Common myeloid progenitor, CD34-positive (primary cell): Measurements from ENCODE around the gene TRIOBP.

Experiments
- CTCF ChIA-PET: fragments of 350-600 bp; sonication (Branson Sonifier 250); formaldehyde crosslinking; loops from one replicate; lab custom pipeline; 2021; ENCODE audit warnings: antibody characterized with exemption; lab: Charles Lee
- POLR2A ChIA-PET: fragments of 350-600 bp; sonication (Branson Sonifier 250); formaldehyde crosslinking; loops from one replicate; lab custom pipeline; 2021; ENCODE audit warnings: antibody characterized with exemption; lab: Charles Lee
- DNase-seq, 3 donors: peaks; one replicate each; pipeline versions ENCODE4 v3.0.0 to v3.0.0-alpha.2; 2013
- H3K27ac ChIP-seq, 2 experiments: 1 replicate in 1 of 2; 2 replicates in 1 of 2; pipeline ENCODE4 v1.7.0; 2013; ENCODE audit warnings: inconsistent platforms in 2 of 2, low read length in 2 of 2, mild to moderate bottlenecking in 2 of 2, low read depth in 1 of 2, moderate library complexity in 1 of 2; ENCODE audit not compliant: severe bottlenecking in 2 of 2, insufficient read depth in 1 of 2, poor library complexity in 1 of 2
- H3K27me3 ChIP-seq, 5 experiments: replicated peaks in 2 of 5; 1 replicate in 3 of 5; 2 replicates in 2 of 5; pipeline versions ENCODE4 v1.6.1 to v1.7.0; 2013; ENCODE audit warnings: low read length in 4 of 5, mild to moderate bottlenecking in 2 of 5, moderate library complexity in 2 of 5, inconsistent platforms in 1 of 5; ENCODE audit not compliant: insufficient read depth in 5 of 5, control insufficient read depth in 4 of 5
- H3K36me3 ChIP-seq, 4 experiments: 1 replicate in 2 of 4; 2 replicates in 2 of 4; pipeline versions ENCODE4 v1.6.1 to v1.7.0; 2013; ENCODE audit warnings: low read length in 3 of 4, control low read depth in 1 of 4, mild to moderate bottlenecking in 1 of 4; ENCODE audit not compliant: control insufficient read depth in 4 of 4, insufficient read depth in 4 of 4
- H3K4me1 ChIP-seq, 4 experiments: 1 replicate in 3 of 4; 2 replicates in 1 of 4; pipeline versions ENCODE4 v1.6.1 to v1.7.1; 2013; ENCODE audit warnings: low read length in 3 of 4, mild to moderate bottlenecking in 3 of 4, control low read depth in 1 of 4, inconsistent platforms in 1 of 4, moderate library complexity in 1 of 4; ENCODE audit not compliant: control insufficient read depth in 4 of 4, insufficient read depth in 4 of 4; ENCODE audit errors: control extremely low read depth in 1 of 4
- H3K4me3 ChIP-seq, 7 experiments: 1 replicate in 4 of 7; 2 replicates in 3 of 7; pipeline versions ENCODE4 v1.5.1 to v1.7.0; 2013; ENCODE audit warnings: mild to moderate bottlenecking in 7 of 7, low read length in 6 of 7, moderate library complexity in 6 of 7, inconsistent platforms in 2 of 7, low read depth in 2 of 7, control low read depth in 1 of 7; ENCODE audit not compliant: insufficient read depth in 4 of 7, control insufficient read depth in 1 of 7; ENCODE audit errors: extremely low read depth in 1 of 7
- H3K9me3 ChIP-seq, 5 experiments: 1 replicate in 4 of 5; 2 replicates in 1 of 5; pipeline versions ENCODE4 v1.6.1 to v1.7.1; 2013; ENCODE audit warnings: low read length in 4 of 5, mild to moderate bottlenecking in 2 of 5, inconsistent platforms in 1 of 5, low read depth in 1 of 5, moderate library complexity in 1 of 5; ENCODE audit not compliant: control insufficient read depth in 4 of 5, insufficient read depth in 2 of 5; ENCODE audit errors: control extremely low read depth in 1 of 5
- WGBS: methylation state at CpG from one replicate; pipeline ENCODE4 v1.1.5; 2013; ENCODE audit not compliant: insufficient coverage; 5-methylcytosine and 5-hydroxymethylcytosine counted together

Gene TRIOBP

DNA sequence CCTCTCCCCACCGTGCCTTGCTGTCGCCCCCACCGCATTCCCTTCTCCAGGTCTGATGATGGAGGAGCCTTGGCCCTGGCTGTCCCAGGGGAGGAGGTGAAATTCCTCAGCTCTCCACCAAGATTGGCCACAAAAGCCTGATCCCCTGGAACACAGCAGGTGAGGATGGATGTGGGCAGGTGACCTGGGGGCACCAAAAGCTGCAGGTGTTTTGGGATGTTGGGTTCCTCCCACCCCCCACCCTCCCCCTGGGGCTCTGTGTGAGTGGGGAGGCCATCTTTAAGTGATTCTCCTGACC, 639 bp downstream of the TRIOBP start:
- H3K9me3 ChIP-seq: no peaks in the 10 kb centered on the region
- WGBS: 74% methylated on average over 3 of the region's 3 CpGs
- no peak for DNase-seq
- H3K27ac ChIP-seq: no peak overlapping the region
- H3K4me1 ChIP-seq: peaks cover 0 to 22% (median 7%) of the 10 kb centered on the region in 4 experiments
- POLR2A ChIA-PET: interaction anchor here (1.1 kb wide), 1 partner anchor 36 kb away, joined by 3 read pairs; no protein-coding TSS in a partner anchor
- H3K27me3 ChIP-seq: no peaks in the 10 kb centered on the region
- H3K4me3 ChIP-seq: no peak overlapping the region
- H3K36me3 ChIP-seq: peaks cover 0 to 15% (median 13%) of the 10 kb centered on the region in 4 experiments
- CTCF ChIA-PET: interaction anchor here (0.8 to 2.4 kb wide), 3 partner anchors 10 to 36 kb away, joined by 3 to 18 read pairs (median 4); no protein-coding TSS in a partner anchor

DNA sequence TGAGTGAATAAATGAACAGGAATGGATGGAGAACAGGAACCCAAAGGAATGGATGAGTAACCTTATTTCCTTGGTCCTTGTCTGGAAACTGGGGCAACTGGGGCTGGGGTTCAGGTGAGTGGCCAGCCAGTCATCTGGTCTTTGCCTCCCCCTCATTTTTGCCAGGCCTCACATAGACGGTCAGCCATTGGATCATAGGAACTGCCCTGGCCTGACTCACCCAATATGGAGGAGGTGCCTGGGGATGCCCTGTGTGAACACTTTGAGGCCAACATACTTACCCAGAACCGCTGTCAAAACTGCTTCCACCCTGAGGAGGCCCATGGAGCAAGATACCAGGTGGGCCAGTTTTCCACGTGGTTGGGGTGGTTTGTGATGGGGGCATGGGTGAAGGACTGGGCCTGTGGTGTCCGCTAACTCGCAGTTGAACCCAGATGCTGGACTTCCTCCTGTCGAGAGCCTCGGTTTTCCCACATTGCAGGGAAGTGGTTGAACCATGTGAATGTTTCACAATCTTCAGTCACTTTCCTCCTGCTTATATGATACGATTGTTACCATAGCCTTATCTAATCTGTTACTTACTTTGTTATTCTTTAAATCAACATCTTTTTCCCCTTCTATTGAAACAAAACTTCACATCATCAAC, 4.4 kb downstream of the TRIOBP start:
- no peak overlapping the region for H3K4me3 ChIP-seq
- ChIA-PET CTCF (no interaction called here), POLR2A (no interaction called here)
- DNase-seq: no peak
- WGBS: 55% methylated on average over 6 of the region's 8 CpGs
- H3K36me3 ChIP-seq: peaks cover 0 to 2% (median 0%) of the 10 kb centered on the region in 4 experiments
- no peak overlapping the region for H3K27ac ChIP-seq
- no peaks in the 10 kb centered on the region for H3K27me3 ChIP-seq
- no peaks in the 10 kb centered on the region for H3K9me3 ChIP-seq
- H3K4me1 ChIP-seq: peaks cover 0 to 18% (median 4%) of the 10 kb centered on the region in 4 experiments

DNA sequence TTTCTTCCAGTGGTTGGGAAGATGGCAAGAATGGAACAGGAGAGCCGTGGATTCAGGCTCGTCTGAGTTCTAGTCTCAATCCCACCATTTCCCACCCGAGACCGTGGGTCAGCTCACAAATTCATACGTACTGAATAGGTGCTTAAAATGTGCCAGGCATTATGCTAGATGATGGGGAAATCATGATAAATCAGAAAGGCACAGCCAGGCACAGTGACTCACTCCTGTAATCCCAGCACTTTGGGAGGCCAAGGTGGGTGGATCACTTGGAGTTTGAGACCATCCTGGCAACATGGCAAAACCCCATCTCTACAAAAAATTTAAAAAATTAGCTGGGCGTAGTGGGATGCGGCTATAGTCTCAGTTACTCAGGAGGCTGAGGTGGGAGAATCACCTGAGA, 7.1 kb downstream of the TRIOBP start:
- 100% methylated on average over 2 of the region's 7 CpGs for whole genome bisulfite sequencing
- Histone ChIP-seq H3K4me1 (peaks cover 0 to 10% (median 5%) of the 10 kb centered on the region in 4 experiments), H3K27me3 (no peaks in the 10 kb centered on the region), H3K4me3 (no peak overlapping the region), H3K36me3 (peaks cover 0 to 2% (median 0%) of the 10 kb centered on the region in 4 experiments), H3K9me3 (no peaks in the 10 kb centered on the region), H3K27ac (no peak overlapping the region)
- ChIA-PET CTCF (interaction anchor here (1.1 kb wide), 2 partner anchors 24 to 70 kb away, joined by 3 read pairs; no protein-coding TSS in a partner anchor), POLR2A (no interaction called here)
- DNase-seq: no peak

DNA sequence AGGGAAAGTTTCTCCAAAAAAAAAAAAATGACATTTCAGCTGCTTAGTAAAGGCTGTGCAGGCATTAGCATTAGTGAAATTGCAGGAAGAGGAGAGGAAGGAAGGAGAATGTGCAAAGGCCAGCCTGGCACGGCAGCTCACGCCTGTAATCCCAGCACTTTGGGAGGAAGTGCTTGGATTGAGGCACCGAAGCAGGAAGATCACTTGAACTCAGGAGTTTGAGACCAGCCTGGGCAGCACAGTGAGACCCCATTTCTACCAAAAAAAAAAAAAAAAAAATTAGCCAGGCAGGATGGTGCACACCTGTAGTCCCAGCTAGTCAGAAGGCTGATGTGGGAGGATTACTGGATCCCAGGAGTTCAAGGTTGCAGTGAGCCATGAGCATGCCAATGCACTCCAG, 7.8 kb downstream of the TRIOBP start:
- Histone ChIP-seq H3K27ac (no peak overlapping the region), H3K36me3 (peaks cover 0 to 2% (median 0%) of the 10 kb centered on the region in 4 experiments), H3K4me3 (no peak overlapping the region), H3K9me3 (no peaks in the 10 kb centered on the region), H3K27me3 (no peaks in the 10 kb centered on the region), H3K4me1 (peaks cover 0 to 10% (median 5%) of the 10 kb centered on the region in 4 experiments)
- ChIA-PET CTCF (interaction anchor here (1.1 to 1.4 kb wide), 2 partner anchors 23 to 50 kb away, joined by 3 read pairs; no protein-coding TSS in a partner anchor), POLR2A (no interaction called here)
- DNase-seq: no peak
- 43% methylated on average over 3 of the region's 3 CpGs for WGBS

DNA sequence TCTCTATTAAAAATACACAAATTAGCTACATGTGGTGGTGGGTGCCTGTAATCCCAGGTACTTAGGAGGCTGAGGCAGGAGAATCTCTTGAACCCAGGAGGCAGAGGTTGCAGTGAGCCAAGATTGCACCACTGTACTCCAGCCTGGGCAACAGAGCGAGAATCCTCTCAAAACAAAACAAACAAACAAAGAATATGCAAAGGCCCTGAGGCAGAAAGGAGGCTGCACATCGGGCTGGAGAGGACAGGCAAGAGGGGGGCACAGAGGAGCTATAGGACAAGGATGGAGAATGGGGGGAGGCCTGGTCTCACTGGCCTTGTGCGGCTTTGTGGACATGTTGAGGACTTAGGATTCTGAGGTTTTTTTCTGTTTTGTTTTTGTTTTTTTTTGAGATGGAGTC, 8.4 kb downstream of the TRIOBP start:
- no peak for DNase-seq
- H3K36me3 ChIP-seq: peaks cover 0 to 2% (median 0%) of the 10 kb centered on the region in 4 experiments
- POLR2A ChIA-PET: no interaction called here
- no peak overlapping the region for H3K27ac ChIP-seq
- peaks cover 0 to 10% (median 5%) of the 10 kb centered on the region in 4 experiments for H3K4me1 ChIP-seq
- CTCF ChIA-PET: interaction anchor here (0.8 to 1.4 kb wide), 3 partner anchors 22 to 51 kb away, joined by 3 read pairs; no protein-coding TSS in a partner anchor
- H3K4me3 ChIP-seq: no peak overlapping the region
- H3K27me3 ChIP-seq: no peaks in the 10 kb centered on the region
- no peaks in the 10 kb centered on the region for H3K9me3 ChIP-seq
- 95% methylated on average over 2 of the region's 3 CpGs for WGBS

DNA sequence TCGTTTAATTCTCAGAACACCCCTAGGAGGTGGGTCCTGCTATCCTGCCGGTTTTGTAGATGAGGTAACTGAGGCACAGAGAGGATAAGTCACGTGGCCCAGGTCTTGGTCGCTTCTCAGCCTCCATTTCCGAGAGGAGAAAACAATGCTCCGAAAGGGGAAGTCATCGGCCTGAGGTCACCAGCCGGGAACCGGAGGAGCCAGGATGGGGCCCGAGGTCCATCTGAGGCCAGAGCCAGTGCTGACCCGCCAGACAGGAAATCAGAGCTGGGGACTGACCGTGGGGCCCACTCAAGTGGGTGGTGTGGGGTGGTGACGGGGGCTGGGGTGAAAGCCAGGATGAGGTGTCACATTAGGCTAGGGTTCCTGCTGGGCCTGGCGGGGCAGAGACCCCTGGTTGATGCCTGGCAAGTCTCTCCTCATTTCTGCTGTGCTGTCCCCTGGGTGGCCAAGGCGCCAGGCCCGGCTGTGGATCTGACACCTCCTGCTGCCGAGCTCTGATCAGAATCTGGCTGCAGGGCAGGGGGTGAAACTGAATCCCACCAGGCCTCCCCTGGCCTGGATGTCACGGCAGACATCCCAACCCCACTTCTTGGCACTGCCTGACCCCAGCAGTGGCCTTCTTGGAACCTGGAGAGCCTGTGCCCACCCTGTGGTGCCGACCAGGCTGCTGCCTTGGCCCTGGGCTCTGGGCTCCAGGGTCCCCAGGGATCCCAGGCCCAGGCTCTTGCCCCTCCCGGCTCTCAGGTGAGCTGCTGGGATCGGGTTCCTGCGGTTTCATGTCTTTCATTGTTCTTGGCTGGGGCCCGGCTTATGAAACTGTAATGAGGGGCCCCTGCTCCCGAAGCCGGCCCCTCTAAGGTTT, 12.0 kb downstream of the TRIOBP start:
- DNase-seq: no peak
- no peak overlapping the region for H3K4me3 ChIP-seq
- ChIA-PET CTCF (interaction anchor here (1.2 kb wide), 2 partner anchors 25 to 28 kb away, joined by 3 to 4 read pairs; no protein-coding TSS in a partner anchor), POLR2A (no interaction called here)
- no peaks in the 10 kb centered on the region for H3K36me3 ChIP-seq
- peaks cover 0 to 5% (median 2%) of the 10 kb centered on the region in 4 experiments for H3K4me1 ChIP-seq
- 68% methylated on average over 24 of the region's 25 CpGs for WGBS
- no peaks in the 10 kb centered on the region for H3K27me3 ChIP-seq
- no peak overlapping the region for H3K27ac ChIP-seq
- no peaks in the 10 kb centered on the region for H3K9me3 ChIP-seq

DNA sequence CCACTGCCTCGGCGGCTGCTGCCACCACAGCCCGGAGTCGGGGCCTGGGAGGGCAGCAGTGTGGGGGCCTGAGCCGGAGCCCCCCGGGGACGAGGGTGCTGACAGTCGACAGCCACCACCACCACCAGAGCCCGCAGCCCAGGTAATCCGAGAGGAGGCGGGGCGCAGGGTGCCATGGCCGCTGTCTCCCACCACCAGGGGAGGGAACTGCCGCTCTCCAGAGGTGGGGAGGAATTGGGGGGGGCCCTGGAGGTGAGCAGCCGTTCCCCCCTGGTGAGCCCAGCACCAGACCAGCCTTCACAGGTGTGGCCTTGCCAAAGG, 12.6 kb downstream of the TRIOBP start:
- ChIA-PET CTCF (interaction anchor here (1.2 kb wide), 1 partner anchor 24 kb away, joined by 4 read pairs; no protein-coding TSS in a partner anchor), POLR2A (no interaction called here)
- no peaks in the 10 kb centered on the region for H3K27me3 ChIP-seq
- no peak for DNase-seq
- H3K36me3 ChIP-seq: no peaks in the 10 kb centered on the region
- H3K4me1 ChIP-seq: peaks cover 0 to 5% (median 2%) of the 10 kb centered on the region in 4 experiments
- H3K27ac ChIP-seq: no peak overlapping the region
- no peaks in the 10 kb centered on the region for H3K9me3 ChIP-seq
- no peak overlapping the region for H3K4me3 ChIP-seq
- 98% methylated on average over 8 of the region's 15 CpGs for WGBS
